H1 (cell line): ENCODE results near the gene FBXO5. TPM values are rescaled to one million over a fixed set of nuclear protein-coding genes. Genes with fewer than 3 reads are reported as not detected.

ENCODE experiments used
- CTCF ChIA-PET: fragments of 300-600 bp; sonication (Branson Sonifier 250); formaldehyde crosslinking; loops from one replicate; lab custom pipeline; 2021; ENCODE audit not compliant: partially characterized antibody; lab: Charles Lee
- POLR2A ChIA-PET: fragments of 300-600 bp; sonication (Branson Sonifier 250); formaldehyde crosslinking; loops from one replicate; lab custom pipeline; 2021; ENCODE audit warnings: inconsistent platforms; ENCODE audit not compliant: partially characterized antibody; lab: Charles Lee
- DNase-seq, 2 experiments: peaks; one replicate each; pipeline versions ENCODE4 v3.0.0 to v3.0.0-alpha.2; 2010 to 2022; ENCODE audit warnings: low spot score in 2 of 2, low read depth in 1 of 2, mixed read lengths in 1 of 2
- FAIRE-seq: peaks from 2 replicates; lab custom pipeline; 2011; peaks lifted over from hg19 to GRCh38; lab: Jason Lieb, UNC
- H2AFZ ChIP-seq: 2 replicates; pipeline ENCODE4 v1.8.1; 2012; ENCODE audit warnings: low read length, inconsistent platforms
- H2AK5ac ChIP-seq: 2 replicates; pipeline ENCODE4 v1.6.1; 2013; ENCODE audit warnings: low read depth, low read length
- H2BK120ac ChIP-seq: replicated peaks from 2 replicates; pipeline ENCODE3; 2013; ENCODE audit warnings: low read depth, low read length, inconsistent platforms
- H2BK12ac ChIP-seq: 2 replicates; pipeline ENCODE4 v1.6.1; 2013; ENCODE audit warnings: low read depth, low read length
- H2BK15ac ChIP-seq: 2 replicates; pipeline ENCODE4 v1.6.1; 2013; ENCODE audit warnings: low read length
- H2BK20ac ChIP-seq: 2 replicates; pipeline ENCODE4 v1.6.1; 2013; ENCODE audit warnings: low read length
- H2BK5ac ChIP-seq: 2 replicates; pipeline ENCODE4 v1.6.1; 2013; ENCODE audit warnings: low read depth, low read length
- H3K14ac ChIP-seq: 2 replicates; pipeline ENCODE4 v1.6.1; 2013; ENCODE audit warnings: inconsistent platforms; ENCODE audit not compliant: insufficient read length
- H3K18ac ChIP-seq: 2 replicates; pipeline ENCODE4 v1.6.1; 2013; ENCODE audit warnings: low read length; ENCODE audit errors: extremely low read depth
- H3K23ac ChIP-seq: 2 replicates; pipeline ENCODE4 v1.6.1; 2013; ENCODE audit warnings: inconsistent platforms; ENCODE audit not compliant: insufficient read length
- H3K23me2 ChIP-seq: 2 replicates; pipeline ENCODE4 v1.6.1; 2013; ENCODE audit warnings: low read depth, low read length
- H3K27ac ChIP-seq: 2 replicates; pipeline ENCODE4 v1.6.1; 2011; ENCODE audit warnings: low read depth, low read length, inconsistent platforms
- H3K27me3 ChIP-seq, 4 experiments: replicated peaks in 1 of 4; 1 replicate in 1 of 4; 2 replicates in 3 of 4; pipeline versions ENCODE4 v1.6.1 to v1.8.1; 2011 to 2013; ENCODE audit warnings: low read length in 3 of 4, mild to moderate bottlenecking in 3 of 4, inconsistent platforms in 2 of 4, mixed read lengths in 2 of 4, moderate library complexity in 1 of 4; ENCODE audit not compliant: control insufficient read depth in 3 of 4, insufficient read depth in 3 of 4; ENCODE audit errors: extremely low read depth in 1 of 4
- H3K36me3 ChIP-seq, 4 experiments: 2 replicates each; pipeline versions ENCODE4 v1.6.1 to v1.8.1; 2011 to 2013; ENCODE audit warnings: mild to moderate bottlenecking in 4 of 4, low read length in 3 of 4, moderate library complexity in 2 of 4, control low read depth in 1 of 4, inconsistent platforms in 1 of 4; ENCODE audit not compliant: insufficient read depth in 4 of 4, control insufficient read depth in 2 of 4
- H3K4ac ChIP-seq: replicated peaks from 2 replicates; pipeline ENCODE3; 2013; ENCODE audit warnings: low read length, low read depth, mixed read lengths, inconsistent platforms; ENCODE audit not compliant: insufficient read length
- H3K4me1 ChIP-seq, 4 experiments: replicated peaks in 1 of 4; 1 replicate in 1 of 4; 2 replicates in 3 of 4; pipeline versions ENCODE4 v1.6.1 to v1.8.1; 2011 to 2013; ENCODE audit warnings: low read length in 3 of 4, inconsistent platforms in 2 of 4, mixed read lengths in 1 of 4; ENCODE audit not compliant: insufficient read depth in 4 of 4, control insufficient read depth in 3 of 4
- H3K4me2 ChIP-seq, 2 experiments: 2 replicates each; pipeline versions ENCODE4 v1.6.1 to v1.8.1; 2011 to 2013; ENCODE audit warnings: low read depth in 2 of 2, low read length in 2 of 2, control low read depth in 1 of 2, inconsistent platforms in 1 of 2, mild to moderate bottlenecking in 1 of 2; ENCODE audit not compliant: insufficient read depth in 1 of 2
- H3K4me3 ChIP-seq, 4 experiments: fragments of 200-600, 300-600 bp in 1 of 4; sonication (generic), shearing (Covaris generic), sonication (Bioruptor Twin) in 1 of 4; 2 replicates each; pipeline versions ENCODE4 v1.5.1 to v1.8.1; 2011 to 2016; ENCODE audit warnings: low read length in 4 of 4, low read depth in 3 of 4, control low read depth in 2 of 4, inconsistent platforms in 2 of 4, mild to moderate bottlenecking in 2 of 4, mixed read lengths in 1 of 4, moderate library complexity in 1 of 4; ENCODE audit not compliant: insufficient read depth in 2 of 4; ENCODE audit errors: extremely low read depth in 1 of 4
- H3K56ac ChIP-seq: replicated peaks from 2 replicates; pipeline ENCODE3; 2013; ENCODE audit warnings: low read depth, mild to moderate bottlenecking, mixed read lengths, low read length, inconsistent platforms; ENCODE audit not compliant: insufficient read length
- H3K79me1 ChIP-seq: 2 replicates; pipeline ENCODE4 v1.6.1; 2013; ENCODE audit warnings: low read depth, low read length, control low read depth
- H3K79me2 ChIP-seq, 2 experiments: 2 replicates each; pipeline versions ENCODE4 v1.6.1 to v1.8.1; 2012 to 2013; ENCODE audit warnings: low read length in 2 of 2, mild to moderate bottlenecking in 2 of 2, inconsistent platforms in 1 of 2; ENCODE audit not compliant: insufficient read depth in 2 of 2, control insufficient read depth in 1 of 2
- H3K9ac ChIP-seq, 4 experiments: replicated peaks in 1 of 4; 1 replicate in 1 of 4; 2 replicates in 3 of 4; pipeline versions ENCODE4 v1.6.1 to v1.8.1; 2011 to 2013; ENCODE audit warnings: low read depth in 3 of 4, low read length in 3 of 4, control low read depth in 2 of 4, mild to moderate bottlenecking in 2 of 4, moderate library complexity in 2 of 4, inconsistent platforms in 1 of 4; ENCODE audit errors: extremely low read depth in 1 of 4
- H3K9me3 ChIP-seq, 2 experiments: 2 replicates each; pipeline versions ENCODE4 v1.6.1 to v1.8.1; 2012 to 2013; ENCODE audit warnings: mild to moderate bottlenecking in 2 of 2, moderate library complexity in 2 of 2, control low read depth in 1 of 2, inconsistent platforms in 1 of 2, low read depth in 1 of 2, low read length in 1 of 2, mixed read lengths in 1 of 2; ENCODE audit not compliant: insufficient read depth in 2 of 2
- H4K20me1 ChIP-seq, 2 experiments: replicated peaks in 1 of 2; 2 replicates each; pipeline versions ENCODE3 to v1.8.1; 2011 to 2013; ENCODE audit warnings: inconsistent platforms in 2 of 2, low read length in 2 of 2, mild to moderate bottlenecking in 1 of 2; ENCODE audit not compliant: insufficient read depth in 2 of 2, control insufficient read depth in 1 of 2
- H4K5ac ChIP-seq: 2 replicates; pipeline ENCODE4 v1.6.1; 2013; ENCODE audit warnings: low read length, low read depth, mixed read lengths, inconsistent platforms; ENCODE audit not compliant: insufficient read length
- H4K8ac ChIP-seq: 2 replicates; pipeline ENCODE4 v1.8.0; 2013; ENCODE audit warnings: mild to moderate bottlenecking, moderate library complexity, low read length, inconsistent platforms; ENCODE audit not compliant: insufficient read depth; ENCODE audit errors: extremely low read depth
- H4K91ac ChIP-seq: replicated peaks from 2 replicates; pipeline ENCODE3; 2013; ENCODE audit warnings: low read length, mixed read lengths, inconsistent platforms; ENCODE audit not compliant: insufficient read length
- BCL11A ChIP-seq, 2 experiments: IDR thresholded peaks; one replicate each; pipeline ENCODE4 v1.6.1; 2011; ENCODE audit warnings: low read depth in 2 of 2, low read length in 2 of 2, mild to moderate bottlenecking in 2 of 2
- EZH2 ChIP-seq: fragments of 200-600 bp; sonication (generic); IDR thresholded peaks from 2 replicates; pipeline ENCODE4 v1.7.1; 2012; ENCODE audit warnings: low read depth, mild to moderate bottlenecking, moderate library complexity, low read length, inconsistent platforms; ENCODE audit not compliant: severe bottlenecking
- HDAC2 ChIP-seq, 2 experiments: fragments of 300-600 bp in 1 of 2; sonication (generic) in 1 of 2; IDR thresholded peaks; 2 replicates each; pipeline ENCODE4 v1.6.1; 2011 to 2012; ENCODE audit warnings: low read depth in 2 of 2, low read length in 2 of 2, mild to moderate bottlenecking in 2 of 2, moderate library complexity in 2 of 2, borderline replicate concordance in 1 of 2, inconsistent platforms in 1 of 2
- JUN ChIP-seq: IDR thresholded peaks from 2 replicates; pipeline ENCODE4 v1.6.1; 2011; ENCODE audit warnings: low read depth, mild to moderate bottlenecking, improper control_type of control experiment, low read length
- RXRA ChIP-seq: IDR thresholded peaks from 2 replicates; pipeline ENCODE4 v1.6.1; 2011; ENCODE audit warnings: low read depth, mild to moderate bottlenecking, low read length, moderate library complexity; ENCODE audit not compliant: insufficient read depth
- YY1 ChIP-seq: IDR thresholded peaks from 2 replicates; pipeline ENCODE4 v1.6.1; 2011; ENCODE audit warnings: low read depth, mild to moderate bottlenecking, low read length
- WGBS, 2 experiments: shearing (Covaris generic) in 1 of 2; methylation state at CpG; one replicate each; pipeline versions ENCODE4 v1.1.6 to v1.1.7; 2013 to 2015; ENCODE audit warnings: low lambda C conversion rate in 2 of 2, mixed read lengths in 2 of 2, inconsistent platforms in 1 of 2, low coverage in 1 of 2, missing lambda C conversion rate in 1 of 2; ENCODE audit not compliant: insufficient replicate concordance in 2 of 2, insufficient coverage in 1 of 2, insufficient read length in 1 of 2; ENCODE audit errors: extremely low coverage in 1 of 2, missing lambda C conversion rate in 1 of 2; 5-methylcytosine and 5-hydroxymethylcytosine counted together
- polyA plus RNA-seq, 7 experiments: library from polyadenylated mRNA; depleted of rRNA in 3 of 7; stranded (reverse) in 5 of 7; unstranded in 2 of 7; fragments of >200 nt in 5 of 7; fragments of 200-250 nt in 2 of 7; gene quantifications; 1 replicate in 5 of 7; 2 replicates in 1 of 7; 4 replicates in 1 of 7; pipeline versions ENCODE4 v1.2.1 to v1.2.3, GENCODE V29; 2011 to 2013; ENCODE audit warnings: missing spikeins in 2 of 7, mixed read lengths in 2 of 7
- total RNA-seq: library from RNA; stranded (reverse); fragmentation: NEBNext Ultra II Directional; extraction: Animal tissue kit (Norgen Biotek cat#: 25700); gene quantifications from 2 replicates; pipeline ENCODE4 v1.2.1, GENCODE V29; 2021
- TF ChIP-seq, protein P1 (sequence below), 3 experiments: IDR thresholded peaks; 1 replicate in 2 of 3; 2 replicates in 1 of 3; pipeline versions ENCODE4 v1.5.1 to v1.6.1; 2011; ENCODE audit warnings: low read length in 3 of 3, mild to moderate bottlenecking in 3 of 3, inconsistent platforms in 2 of 3, low read depth in 1 of 3, moderate library complexity in 1 of 3; ENCODE audit not compliant: insufficient read depth in 1 of 3; ENCODE audit errors: control extremely low read depth in 1 of 3
- TF ChIP-seq, protein P2 (sequence below): IDR thresholded peaks from 2 replicates; pipeline ENCODE4 v1.6.1; 2012; ENCODE audit warnings: low read length, inconsistent platforms

Gene FBXO5
- total and polyA plus RNA-seq, 2 of the 8 experiments (the other 6 are each of a cell fraction or from before 2014, with no cell fraction given) = 13.7 to 55.1 TPM

DNA sequence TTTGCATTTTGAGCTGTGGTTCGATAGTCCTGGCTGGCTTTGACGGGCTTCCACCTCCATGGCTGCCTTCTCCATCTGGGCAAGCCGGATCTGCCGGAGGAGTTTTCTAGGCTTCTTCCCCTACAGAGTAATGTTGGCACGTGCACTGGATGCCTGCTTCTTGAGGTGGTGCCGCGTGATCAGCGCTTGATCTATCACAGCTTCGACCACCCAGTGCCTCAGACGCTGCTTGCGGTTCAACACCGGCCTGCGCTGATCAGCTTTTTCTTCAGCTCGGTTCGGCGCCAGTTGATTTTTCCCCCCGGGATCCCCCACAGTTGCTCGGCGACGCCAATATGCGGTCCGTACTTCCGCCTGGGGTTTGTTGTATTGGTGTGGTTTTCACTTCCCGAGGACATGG is 23.5 kb downstream of the FBXO5 start:
- no peak for DNase-seq
- no peak for FAIRE-seq
- H3K27ac ChIP-seq = no peak overlapping the region
- no peak overlapping the region for H2BK12ac ChIP-seq
- H2BK5ac ChIP-seq = no peak overlapping the region
- no peaks in the 10 kb centered on the region for H3K4me1 ChIP-seq
- H3K4ac ChIP-seq = no peak overlapping the region
- H3K4me2 ChIP-seq = no peak overlapping the region
- no peaks in the 10 kb centered on the region for H3K23me2 ChIP-seq
- H3K79me1 ChIP-seq = no peaks in the 10 kb centered on the region
- no peaks in the 10 kb centered on the region for H3K27me3 ChIP-seq
- no peak overlapping the region for H3K9ac ChIP-seq
- peak overlapping the region; percentile 53; the same call in 1 of the 2 replicates for H2AFZ ChIP-seq
- H3K4me3 ChIP-seq = no peak overlapping the region
- H2AK5ac ChIP-seq = no peak overlapping the region
- H3K79me2 ChIP-seq = no peaks in the 10 kb centered on the region
- ChIA-PET CTCF (interaction anchor here (1.1 to 1.7 kb wide), 4 partner anchors 8 to 211 kb away, joined by 3 to 9 read pairs (median 4); no protein-coding TSS in a partner anchor), POLR2A (no interaction called here)
- H3K14ac ChIP-seq = no peak overlapping the region
- no peak overlapping the region for H4K8ac ChIP-seq
- no peak overlapping the region for H2BK20ac ChIP-seq
- TF ChIP-seq EZH2 = no peak
- TF ChIP-seq, protein P1, sequence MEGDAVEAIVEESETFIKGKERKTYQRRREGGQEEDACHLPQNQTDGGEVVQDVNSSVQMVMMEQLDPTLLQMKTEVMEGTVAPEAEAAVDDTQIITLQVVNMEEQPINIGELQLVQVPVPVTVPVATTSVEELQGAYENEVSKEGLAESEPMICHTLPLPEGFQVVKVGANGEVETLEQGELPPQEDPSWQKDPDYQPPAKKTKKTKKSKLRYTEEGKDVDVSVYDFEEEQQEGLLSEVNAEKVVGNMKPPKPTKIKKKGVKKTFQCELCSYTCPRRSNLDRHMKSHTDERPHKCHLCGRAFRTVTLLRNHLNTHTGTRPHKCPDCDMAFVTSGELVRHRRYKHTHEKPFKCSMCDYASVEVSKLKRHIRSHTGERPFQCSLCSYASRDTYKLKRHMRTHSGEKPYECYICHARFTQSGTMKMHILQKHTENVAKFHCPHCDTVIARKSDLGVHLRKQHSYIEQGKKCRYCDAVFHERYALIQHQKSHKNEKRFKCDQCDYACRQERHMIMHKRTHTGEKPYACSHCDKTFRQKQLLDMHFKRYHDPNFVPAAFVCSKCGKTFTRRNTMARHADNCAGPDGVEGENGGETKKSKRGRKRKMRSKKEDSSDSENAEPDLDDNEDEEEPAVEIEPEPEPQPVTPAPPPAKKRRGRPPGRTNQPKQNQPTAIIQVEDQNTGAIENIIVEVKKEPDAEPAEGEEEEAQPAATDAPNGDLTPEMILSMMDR (IDR thresholded peaks at IDR 0.05; ENCODE audit: control extremely low read depth in 1 of 3, insufficient read depth in 1 of 3, low read depth in 1 of 3, low read length in 3 of 3) = no peak
- TF ChIP-seq JUN = no peak
- TF ChIP-seq HDAC2 (IDR thresholded peaks at IDR 0.05; ENCODE audit: borderline replicate concordance in 1 of 2, low read depth in 2 of 2, low read length in 2 of 2) = no peak
- no peak for TF ChIP-seq BCL11A (IDR thresholded peaks at IDR 0.05; ENCODE audit: low read depth in 2 of 2, low read length in 2 of 2)
- TF ChIP-seq YY1 = no peak
- TF ChIP-seq, protein P2, sequence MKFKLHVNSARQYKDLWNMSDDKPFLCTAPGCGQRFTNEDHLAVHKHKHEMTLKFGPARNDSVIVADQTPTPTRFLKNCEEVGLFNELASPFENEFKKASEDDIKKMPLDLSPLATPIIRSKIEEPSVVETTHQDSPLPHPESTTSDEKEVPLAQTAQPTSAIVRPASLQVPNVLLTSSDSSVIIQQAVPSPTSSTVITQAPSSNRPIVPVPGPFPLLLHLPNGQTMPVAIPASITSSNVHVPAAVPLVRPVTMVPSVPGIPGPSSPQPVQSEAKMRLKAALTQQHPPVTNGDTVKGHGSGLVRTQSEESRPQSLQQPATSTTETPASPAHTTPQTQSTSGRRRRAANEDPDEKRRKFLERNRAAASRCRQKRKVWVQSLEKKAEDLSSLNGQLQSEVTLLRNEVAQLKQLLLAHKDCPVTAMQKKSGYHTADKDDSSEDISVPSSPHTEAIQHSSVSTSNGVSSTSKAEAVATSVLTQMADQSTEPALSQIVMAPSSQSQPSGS = no peak
- no peak for TF ChIP-seq RXRA
- no peak overlapping the region for H4K91ac ChIP-seq
- no peak overlapping the region for H3K56ac ChIP-seq
- H4K5ac ChIP-seq = no peak overlapping the region
- H3K23ac ChIP-seq = no peak overlapping the region
- H2BK15ac ChIP-seq = no peak overlapping the region
- 97% methylated on average over 23 of the region's 24 CpGs; no CpG with 5 or more reads in 1 of the 2 experiments for WGBS, 2 experiments
- H3K9me3 ChIP-seq = no peaks in the 10 kb centered on the region; a peak in 1 of 4 replicates
- no peaks in the 10 kb centered on the region for H4K20me1 ChIP-seq
- H2BK120ac ChIP-seq = no peak overlapping the region
- H3K36me3 ChIP-seq = no peaks in the 10 kb centered on the region
- no peak overlapping the region for H3K18ac ChIP-seq
